Neural cell (in vitro differentiated cells): Measurements from ENCODE around the gene TAB2.

Experiments
- EP300 ChIP-seq: fragments of 450-650 bp; conservative IDR thresholded peaks from 2 replicates; pipeline ENCODE4 v1.6.1; 2014; ENCODE audit warnings: antibody characterized with exemption, mild to moderate bottlenecking, moderate library complexity; ENCODE audit not compliant: poor library complexity, severe bottlenecking
- EZH2 ChIP-seq: fragments of 200-600, 300-800 bp; shearing (Covaris generic), sonication (generic); IDR thresholded peaks from 2 replicates; pipeline ENCODE4 v1.6.1; 2014; ENCODE audit warnings: antibody characterized with exemption, low read length, borderline replicate concordance, mild to moderate bottlenecking; ENCODE audit not compliant: insufficient read depth, poor library complexity, severe bottlenecking
- MXI1 ChIP-seq: fragments of 450-650 bp; conservative IDR thresholded peaks from 2 replicates; pipeline ENCODE4 v1.6.1; 2014; ENCODE audit warnings: antibody characterized with exemption, mild to moderate bottlenecking; ENCODE audit not compliant: poor library complexity, severe bottlenecking
- POLR2AphosphoS5 ChIP-seq: IDR thresholded peaks from 2 replicates; pipeline ENCODE4 v1.6.1; 2012
- RAD21 ChIP-seq: fragments of 450-650 bp; conservative IDR thresholded peaks from 2 replicates; pipeline ENCODE4 v1.6.1; 2014; ENCODE audit warnings: antibody characterized with exemption, mild to moderate bottlenecking, moderate library complexity
- SMC3 ChIP-seq: fragments of 450-650 bp; conservative IDR thresholded peaks from 2 replicates; pipeline ENCODE4 v1.6.1; 2014; ENCODE audit warnings: antibody characterized with exemption, mild to moderate bottlenecking, moderate library complexity; ENCODE audit not compliant: poor library complexity
- TAF1 ChIP-seq: IDR thresholded peaks from 2 replicates; pipeline ENCODE4 v1.6.1; 2012; ENCODE audit warnings: low read depth
- TF ChIP-seq, protein P1 (sequence below): fragments of 450-650 bp; IDR thresholded peaks from 2 replicates; pipeline ENCODE4 v1.5.1; 2014; ENCODE audit warnings: antibody characterized with exemption, mild to moderate bottlenecking, moderate library complexity; ENCODE audit not compliant: poor library complexity, severe bottlenecking
- TF ChIP-seq, protein P2 (sequence below): IDR thresholded peaks from 2 replicates; pipeline ENCODE4 v1.6.1; 2012; ENCODE audit warnings: borderline replicate concordance

DNA sequence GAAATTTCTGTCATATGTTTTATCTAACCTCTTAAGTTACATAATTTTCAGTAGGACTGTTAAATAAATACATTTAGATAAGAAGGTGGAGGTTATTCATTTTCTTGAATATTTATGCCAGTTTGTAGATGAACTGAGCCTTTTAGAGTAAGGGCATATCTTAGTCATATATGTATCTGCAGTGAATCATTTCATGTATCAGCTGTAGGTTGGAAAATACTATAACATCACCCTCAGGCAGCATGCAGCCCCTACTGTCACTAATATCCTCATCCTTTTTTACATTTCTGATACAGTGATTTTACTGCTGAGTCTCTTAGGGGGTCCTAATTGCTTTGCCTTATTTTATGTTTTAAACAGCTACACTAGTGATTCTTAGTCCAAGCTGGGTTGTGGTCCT, 63.0 kb downstream of the TAB2 start:
- no peak for TF ChIP-seq POLR2AphosphoS5
- TF ChIP-seq, protein P1, sequence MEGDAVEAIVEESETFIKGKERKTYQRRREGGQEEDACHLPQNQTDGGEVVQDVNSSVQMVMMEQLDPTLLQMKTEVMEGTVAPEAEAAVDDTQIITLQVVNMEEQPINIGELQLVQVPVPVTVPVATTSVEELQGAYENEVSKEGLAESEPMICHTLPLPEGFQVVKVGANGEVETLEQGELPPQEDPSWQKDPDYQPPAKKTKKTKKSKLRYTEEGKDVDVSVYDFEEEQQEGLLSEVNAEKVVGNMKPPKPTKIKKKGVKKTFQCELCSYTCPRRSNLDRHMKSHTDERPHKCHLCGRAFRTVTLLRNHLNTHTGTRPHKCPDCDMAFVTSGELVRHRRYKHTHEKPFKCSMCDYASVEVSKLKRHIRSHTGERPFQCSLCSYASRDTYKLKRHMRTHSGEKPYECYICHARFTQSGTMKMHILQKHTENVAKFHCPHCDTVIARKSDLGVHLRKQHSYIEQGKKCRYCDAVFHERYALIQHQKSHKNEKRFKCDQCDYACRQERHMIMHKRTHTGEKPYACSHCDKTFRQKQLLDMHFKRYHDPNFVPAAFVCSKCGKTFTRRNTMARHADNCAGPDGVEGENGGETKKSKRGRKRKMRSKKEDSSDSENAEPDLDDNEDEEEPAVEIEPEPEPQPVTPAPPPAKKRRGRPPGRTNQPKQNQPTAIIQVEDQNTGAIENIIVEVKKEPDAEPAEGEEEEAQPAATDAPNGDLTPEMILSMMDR: no peak
- TF ChIP-seq EP300: no peak
- TF ChIP-seq MXI1: no peak
- TF ChIP-seq, protein P2, sequence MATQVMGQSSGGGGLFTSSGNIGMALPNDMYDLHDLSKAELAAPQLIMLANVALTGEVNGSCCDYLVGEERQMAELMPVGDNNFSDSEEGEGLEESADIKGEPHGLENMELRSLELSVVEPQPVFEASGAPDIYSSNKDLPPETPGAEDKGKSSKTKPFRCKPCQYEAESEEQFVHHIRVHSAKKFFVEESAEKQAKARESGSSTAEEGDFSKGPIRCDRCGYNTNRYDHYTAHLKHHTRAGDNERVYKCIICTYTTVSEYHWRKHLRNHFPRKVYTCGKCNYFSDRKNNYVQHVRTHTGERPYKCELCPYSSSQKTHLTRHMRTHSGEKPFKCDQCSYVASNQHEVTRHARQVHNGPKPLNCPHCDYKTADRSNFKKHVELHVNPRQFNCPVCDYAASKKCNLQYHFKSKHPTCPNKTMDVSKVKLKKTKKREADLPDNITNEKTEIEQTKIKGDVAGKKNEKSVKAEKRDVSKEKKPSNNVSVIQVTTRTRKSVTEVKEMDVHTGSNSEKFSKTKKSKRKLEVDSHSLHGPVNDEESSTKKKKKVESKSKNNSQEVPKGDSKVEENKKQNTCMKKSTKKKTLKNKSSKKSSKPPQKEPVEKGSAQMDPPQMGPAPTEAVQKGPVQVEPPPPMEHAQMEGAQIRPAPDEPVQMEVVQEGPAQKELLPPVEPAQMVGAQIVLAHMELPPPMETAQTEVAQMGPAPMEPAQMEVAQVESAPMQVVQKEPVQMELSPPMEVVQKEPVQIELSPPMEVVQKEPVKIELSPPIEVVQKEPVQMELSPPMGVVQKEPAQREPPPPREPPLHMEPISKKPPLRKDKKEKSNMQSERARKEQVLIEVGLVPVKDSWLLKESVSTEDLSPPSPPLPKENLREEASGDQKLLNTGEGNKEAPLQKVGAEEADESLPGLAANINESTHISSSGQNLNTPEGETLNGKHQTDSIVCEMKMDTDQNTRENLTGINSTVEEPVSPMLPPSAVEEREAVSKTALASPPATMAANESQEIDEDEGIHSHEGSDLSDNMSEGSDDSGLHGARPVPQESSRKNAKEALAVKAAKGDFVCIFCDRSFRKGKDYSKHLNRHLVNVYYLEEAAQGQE: no peak
- TF ChIP-seq EZH2: no peak
- no peak for TF ChIP-seq TAF1
- no peak for TF ChIP-seq RAD21
- TF ChIP-seq SMC3: no peak
